ENCODE measurements around the gene CPTP. TPM values are rescaled to one million over a fixed set of nuclear protein-coding genes. Genes with fewer than 3 reads are reported as not detected.

Gene CPTP
- polyA plus RNA-seq, 1 experiment, result 7.1 TPM

- ChIA-PET POLR2A (interaction anchor here (1.0 kb wide), 1 partner anchor 10 kb away, joined by 3 read pairs; no protein-coding TSS in a partner anchor), CTCF (no interaction called here)
- no peaks in the 10 kb centered on the region for H3K27me3 ChIP-seq (ENCODE audit: control insufficient read depth, insufficient read depth, low read length)
- H3K27ac ChIP-seq (ENCODE audit: low read depth, low read length), result no peak overlapping the region
- no peak overlapping the region for H3K4me3 ChIP-seq (ENCODE audit: low read depth, low read length)
- H3K9me3 ChIP-seq (ENCODE audit: control insufficient read depth, insufficient read depth, low read length), result peaks cover 19% of the 10 kb centered on the region; the same call in 1 of the 2 replicates
- no peak for DNase-seq (ENCODE audit: low read depth, low spot score)
- TF ChIP-seq CTCF (IDR thresholded peaks at IDR 0.05; ENCODE audit: low read depth, low read length), result no peak
Observed at GRCh38 chr1:1329304-1330210, 5.0 kb downstream of the CPTP start.

- DNase-seq (ENCODE audit: low read depth, low spot score), result no peak
- CTCF ChIA-PET, result no interaction called here
- POLR2A ChIA-PET, result interaction anchor here (1.0 kb wide), 1 partner anchor 9 kb away, joined by 3 read pairs; no protein-coding TSS in a partner anchor
- no peak overlapping the region for H3K4me3 ChIP-seq (ENCODE audit: low read depth, low read length)
- TF ChIP-seq CTCF (IDR thresholded peaks at IDR 0.05; ENCODE audit: low read depth, low read length), result no peak
- no peak overlapping the region for H3K27ac ChIP-seq (ENCODE audit: low read depth, low read length)
- no peaks in the 10 kb centered on the region for H3K27me3 ChIP-seq (ENCODE audit: control insufficient read depth, insufficient read depth, low read length)
- H3K9me3 ChIP-seq (ENCODE audit: control insufficient read depth, insufficient read depth, low read length), result peaks cover 19% of the 10 kb centered on the region; the same call in 1 of the 2 replicates
Observed at GRCh38 chr1:1330366-1331067, 5.9 kb downstream of the CPTP start.

DNA sequence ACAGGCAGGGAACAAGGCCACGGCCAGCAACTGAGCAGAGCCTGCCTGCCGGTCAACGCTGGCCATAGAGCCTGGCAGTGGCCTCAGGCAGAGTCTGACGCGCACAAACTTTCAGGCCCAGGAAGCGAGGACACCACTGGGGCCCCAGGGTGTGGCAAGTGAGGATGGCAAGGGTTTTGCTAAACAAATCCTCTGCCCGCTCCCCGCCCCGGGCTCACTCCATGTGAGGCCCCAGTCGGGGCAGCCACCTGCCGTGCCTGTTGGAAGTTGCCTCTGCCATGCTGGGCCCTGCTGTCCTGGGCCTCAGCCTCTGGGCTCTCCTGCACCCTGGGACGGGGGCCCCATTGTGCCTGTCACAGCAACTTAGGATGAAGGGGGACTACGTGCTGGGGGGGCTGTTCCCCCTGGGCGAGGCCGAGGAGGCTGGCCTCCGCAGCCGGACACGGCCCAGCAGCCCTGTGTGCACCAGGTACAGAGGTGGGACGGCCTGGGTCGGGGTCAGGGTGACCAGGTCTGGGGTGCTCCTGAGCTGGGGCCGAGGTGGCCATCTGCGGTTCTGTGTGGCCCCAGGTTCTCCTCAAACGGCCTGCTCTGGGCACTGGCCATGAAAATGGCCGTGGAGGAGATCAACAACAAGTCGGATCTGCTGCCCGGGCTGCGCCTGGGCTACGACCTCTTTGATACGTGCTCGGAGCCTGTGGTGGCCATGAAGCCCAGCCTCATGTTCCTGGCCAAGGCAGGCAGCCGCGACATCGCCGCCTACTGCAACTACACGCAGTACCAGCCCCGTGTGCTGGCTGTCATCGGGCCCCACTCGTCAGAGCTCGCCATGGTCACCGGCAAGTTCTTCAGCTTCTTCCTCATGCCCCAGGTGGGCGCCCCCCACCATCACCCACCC is 6.7 kb downstream of the CPTP start, which contains the start of gene TAS1R3:
TSS of gene TAS1R3 (plus strand) at position 213 of the 898 bp plus-strand sequence. CDS start at position 279, 66 bp downstream.
- ChIA-PET CTCF (no interaction called here), POLR2A (no interaction called here)
- no peak for TF ChIP-seq CTCF (IDR thresholded peaks at IDR 0.05; ENCODE audit: low read depth, low read length)
- Histone ChIP-seq H3K9me3 (ENCODE audit: control insufficient read depth, insufficient read depth, low read length) (peaks cover 19% of the 10 kb centered on the region; the same call in 1 of the 2 replicates), H3K27ac (ENCODE audit: low read depth, low read length) (no peak within 1 kb of the TSS), H3K4me3 (ENCODE audit: low read depth, low read length) (no peak within 1 kb of the TSS), H3K27me3 (ENCODE audit: control insufficient read depth, insufficient read depth, low read length) (no peaks in the 10 kb centered on the region)
- no peak for DNase-seq (ENCODE audit: low read depth, low spot score)

GRCh38 chr1:1332031-1332755 is 7.6 kb downstream of the CPTP start:
- Histone ChIP-seq H3K27me3 (ENCODE audit: control insufficient read depth, insufficient read depth, low read length) (no peaks in the 10 kb centered on the region), H3K9me3 (ENCODE audit: control insufficient read depth, insufficient read depth, low read length) (peaks cover 19% of the 10 kb centered on the region; the same call in 1 of the 2 replicates), H3K4me3 (ENCODE audit: low read depth, low read length) (no peak overlapping the region), H3K27ac (ENCODE audit: low read depth, low read length) (no peak overlapping the region)
- DNase-seq (ENCODE audit: low read depth, low spot score), result no peak
- ChIA-PET POLR2A (no interaction called here), CTCF (no interaction called here)
- TF ChIP-seq CTCF (IDR thresholded peaks at IDR 0.05; ENCODE audit: low read depth, low read length), result no peak

Measured in AG04450 (cell line).